Measurements from ENCODE around the gene JUND.

DNA sequence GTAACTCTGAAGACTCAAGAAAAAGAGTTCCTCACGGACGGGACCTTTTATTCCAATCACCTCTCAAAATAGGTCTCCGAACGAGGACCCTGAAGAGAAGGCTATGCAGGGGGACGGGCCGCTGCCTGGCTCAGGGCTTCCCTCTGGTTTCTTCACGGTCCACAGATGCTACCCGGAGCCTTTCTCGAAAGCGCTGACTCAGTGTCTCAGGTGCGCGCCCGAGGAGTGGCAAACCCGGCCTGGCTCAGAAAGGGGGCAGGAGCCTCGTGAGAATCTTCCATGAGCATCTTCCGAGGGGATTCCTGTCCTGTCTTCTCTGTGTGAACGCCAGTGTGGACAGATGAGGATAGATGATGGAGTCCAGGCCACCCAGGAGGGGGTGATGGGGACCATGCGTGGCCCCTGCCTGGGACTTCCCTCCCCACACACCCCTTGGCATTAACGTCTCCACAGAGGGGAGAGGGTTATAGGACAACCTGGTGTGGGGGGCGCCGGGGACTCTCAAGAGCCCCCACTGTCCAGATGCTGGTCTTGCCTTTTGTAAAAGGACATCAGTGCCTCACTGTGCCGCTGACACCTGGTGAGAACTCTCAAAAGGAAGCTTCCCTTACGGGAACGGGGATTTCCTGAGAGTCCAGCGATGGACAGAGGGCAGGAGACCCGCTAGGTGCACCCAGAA, 24.9 kb upstream of the JUND start:
- TF ChIP-seq, protein P1, sequence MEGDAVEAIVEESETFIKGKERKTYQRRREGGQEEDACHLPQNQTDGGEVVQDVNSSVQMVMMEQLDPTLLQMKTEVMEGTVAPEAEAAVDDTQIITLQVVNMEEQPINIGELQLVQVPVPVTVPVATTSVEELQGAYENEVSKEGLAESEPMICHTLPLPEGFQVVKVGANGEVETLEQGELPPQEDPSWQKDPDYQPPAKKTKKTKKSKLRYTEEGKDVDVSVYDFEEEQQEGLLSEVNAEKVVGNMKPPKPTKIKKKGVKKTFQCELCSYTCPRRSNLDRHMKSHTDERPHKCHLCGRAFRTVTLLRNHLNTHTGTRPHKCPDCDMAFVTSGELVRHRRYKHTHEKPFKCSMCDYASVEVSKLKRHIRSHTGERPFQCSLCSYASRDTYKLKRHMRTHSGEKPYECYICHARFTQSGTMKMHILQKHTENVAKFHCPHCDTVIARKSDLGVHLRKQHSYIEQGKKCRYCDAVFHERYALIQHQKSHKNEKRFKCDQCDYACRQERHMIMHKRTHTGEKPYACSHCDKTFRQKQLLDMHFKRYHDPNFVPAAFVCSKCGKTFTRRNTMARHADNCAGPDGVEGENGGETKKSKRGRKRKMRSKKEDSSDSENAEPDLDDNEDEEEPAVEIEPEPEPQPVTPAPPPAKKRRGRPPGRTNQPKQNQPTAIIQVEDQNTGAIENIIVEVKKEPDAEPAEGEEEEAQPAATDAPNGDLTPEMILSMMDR (IDR thresholded peaks at IDR 0.05), result no peak
- no peak for TF ChIP-seq POLR2A (IDR thresholded peaks at IDR 0.05)

Data from uterus (tissue), 2 donors.